ENCODE measurements around the gene SDK1. TPM values are rescaled to one million over a fixed set of nuclear protein-coding genes. Genes with fewer than 3 reads are reported as not detected.
"Not testable (repeated sequence)": the region's sequence is repeated elsewhere in the genome, so short reads cannot be mapped to it uniquely, and the experiment has no call there.

Gene SDK1
- total RNA-seq, 1 experiment from 2014 or later = 7.1 TPM

- H3K36me3 Mint-ChIP-seq (ENCODE audit: insufficient read depth, unreplicated experiment) = no peaks in the 10 kb centered on the region
- H3K27ac Mint-ChIP-seq (ENCODE audit: unreplicated experiment) = no peak overlapping the region
- POLR2A ChIA-PET = no interaction called here
- intact Hi-C loops (cut with micrococcal nuclease; ENCODE audit: unreplicated experiment) = no loop called here
- H3K27me3 ChIP-seq (replicated peaks; ENCODE audit: control insufficient read depth, insufficient read depth, low read length) = no peaks in the 10 kb centered on the region
- no peaks in the 10 kb centered on the region for H3K4me1 Mint-ChIP-seq (ENCODE audit: low read depth, unreplicated experiment)
- CTCF ChIA-PET = no interaction called here
- H3K9me3 ChIP-seq = no peaks in the 10 kb centered on the region
- no TSS peak for BruUV-seq (replicated peaks)
- H3K4me3 ChIP-seq (ENCODE audit: low read depth, low read length) = no peak overlapping the region
- peaks cover 3% of the 10 kb centered on the region for H3K27me3 Mint-ChIP-seq (ENCODE audit: insufficient read depth, unreplicated experiment)
- no peak for TF ChIP-seq CTCF (IDR thresholded peaks at IDR 0.05; ENCODE audit: insufficient read depth in 1 of 2, low read depth in 1 of 2, low read length in 1 of 2, severe bottlenecking in 1 of 2, unreplicated experiment in 1 of 2)
- no peaks in the 10 kb centered on the region for H3K4me1 ChIP-seq
- H3K4me3 Mint-ChIP-seq (ENCODE audit: unreplicated experiment) = no peak overlapping the region
- peaks cover 10% of the 10 kb centered on the region for H3K9me3 Mint-ChIP-seq (ENCODE audit: unreplicated experiment)
- H3K36me3 ChIP-seq (ENCODE audit: control insufficient read depth, insufficient read depth, low read length) = no peaks in the 10 kb centered on the region
- DNase-seq = no peak
Measured at GRCh38 chr7:3748389-3748788, 447.3 kb downstream of the SDK1 start.

GRCh38 chr7:3753868-3754267 is 452.8 kb downstream of the SDK1 start:
- Mint-ChIP-seq H3K4me1 (ENCODE audit: low read depth, unreplicated experiment) (no peaks in the 10 kb centered on the region), H3K27me3 (ENCODE audit: insufficient read depth, unreplicated experiment) (peaks cover 3% of the 10 kb centered on the region), H3K36me3 (ENCODE audit: insufficient read depth, unreplicated experiment) (no peaks in the 10 kb centered on the region), H3K4me3 (ENCODE audit: unreplicated experiment) (no peak overlapping the region), H3K9me3 (ENCODE audit: unreplicated experiment) (no peaks in the 10 kb centered on the region), H3K27ac (ENCODE audit: unreplicated experiment) (no peak overlapping the region)
- H3K9me3 ChIP-seq = no peaks in the 10 kb centered on the region
- H3K4me3 ChIP-seq (ENCODE audit: low read depth, low read length) = no peak overlapping the region
- H3K36me3 ChIP-seq (ENCODE audit: control insufficient read depth, insufficient read depth, low read length) = no peaks in the 10 kb centered on the region
- CTCF ChIA-PET = no interaction called here
- no peaks in the 10 kb centered on the region for H3K27me3 ChIP-seq (replicated peaks; ENCODE audit: control insufficient read depth, insufficient read depth, low read length)
- no peaks in the 10 kb centered on the region for H3K4me1 ChIP-seq
- no peak for TF ChIP-seq CTCF (IDR thresholded peaks at IDR 0.05; ENCODE audit: insufficient read depth in 1 of 2, low read depth in 1 of 2, low read length in 1 of 2, severe bottlenecking in 1 of 2, unreplicated experiment in 1 of 2)
- intact Hi-C loops (cut with micrococcal nuclease; ENCODE audit: unreplicated experiment) = no loop called here
- no peak for DNase-seq
- BruUV-seq (replicated peaks) = no TSS peak
- POLR2A ChIA-PET = no interaction called here

- H3K4me3 Mint-ChIP-seq (ENCODE audit: unreplicated experiment) = no peak overlapping the region
- Histone ChIP-seq H3K4me1 (no peaks in the 10 kb centered on the region), H3K36me3 (ENCODE audit: control insufficient read depth, insufficient read depth, low read length) (no peaks in the 10 kb centered on the region), H3K27me3 (replicated peaks; ENCODE audit: control insufficient read depth, insufficient read depth, low read length) (no peaks in the 10 kb centered on the region), H3K4me3 (ENCODE audit: low read depth, low read length) (no peak overlapping the region), H3K9me3 (no peaks in the 10 kb centered on the region)
- intact Hi-C loops (cut with micrococcal nuclease; ENCODE audit: unreplicated experiment) = no loop called here
- ChIA-PET POLR2A (no interaction called here), CTCF (no interaction called here)
- no peaks in the 10 kb centered on the region for H3K36me3 Mint-ChIP-seq (ENCODE audit: insufficient read depth, unreplicated experiment)
- peaks cover 3% of the 10 kb centered on the region for H3K27me3 Mint-ChIP-seq (ENCODE audit: insufficient read depth, unreplicated experiment)
- H3K9me3 Mint-ChIP-seq (ENCODE audit: unreplicated experiment) = no peaks in the 10 kb centered on the region
- DNase-seq = no peak
- H3K4me1 Mint-ChIP-seq (ENCODE audit: low read depth, unreplicated experiment) = no peaks in the 10 kb centered on the region
- H3K27ac Mint-ChIP-seq (ENCODE audit: unreplicated experiment) = no peak overlapping the region
- TF ChIP-seq CTCF (IDR thresholded peaks at IDR 0.05; ENCODE audit: insufficient read depth in 1 of 2, low read depth in 1 of 2, low read length in 1 of 2, severe bottlenecking in 1 of 2, unreplicated experiment in 1 of 2) = no peak
- BruUV-seq (replicated peaks) = no TSS peak
Measured at GRCh38 chr7:3754493-3755341, 453.7 kb downstream of the SDK1 start.

GRCh38 chr7:3755778-3756453 is 454.9 kb downstream of the SDK1 start:
- POLR2A ChIA-PET; H3K27me3 Mint-ChIP-seq (ENCODE audit: insufficient read depth, unreplicated experiment); intact Hi-C loops (cut with micrococcal nuclease; ENCODE audit: unreplicated experiment); H3K4me1 ChIP-seq; CTCF ChIA-PET; H3K4me3 Mint-ChIP-seq (ENCODE audit: unreplicated experiment); H3K9me3 ChIP-seq; H3K36me3 ChIP-seq (ENCODE audit: control insufficient read depth, insufficient read depth, low read length); DNase-seq; H3K4me3 ChIP-seq (ENCODE audit: low read depth, low read length); H3K36me3 Mint-ChIP-seq (ENCODE audit: insufficient read depth, unreplicated experiment); BruUV-seq (replicated peaks); H3K27me3 ChIP-seq (replicated peaks; ENCODE audit: control insufficient read depth, insufficient read depth, low read length); H3K27ac Mint-ChIP-seq (ENCODE audit: unreplicated experiment); H3K9me3 Mint-ChIP-seq (ENCODE audit: unreplicated experiment); H3K4me1 Mint-ChIP-seq (ENCODE audit: low read depth, unreplicated experiment): not testable (repeated sequence)

Measured in Caco-2 (cell line).